Caco-2 (cell line): ENCODE measurements around the gene ADGRB3. TPM values are rescaled to one million over a fixed set of nuclear protein-coding genes. Genes with fewer than 3 reads are reported as not detected.

Experiments
- BruUV-seq: library from RNA; stranded (reverse); fragments of 400-500 nt; replicated peaks from 2 replicates; lab custom pipeline; 2021; lab: Mats Ljungman, UMichigan
- CTCF ChIA-PET: fragments of 300-600 bp; sonication (Branson Sonifier 250); formaldehyde crosslinking; loops from one replicate; lab custom pipeline; 2022; ENCODE audit warnings: antibody characterized with exemption; lab: Charles Lee
- POLR2A ChIA-PET: fragments of 300-600 bp; sonication (Branson Sonifier 250); formaldehyde crosslinking; loops from one replicate; lab custom pipeline; 2022; ENCODE audit warnings: antibody characterized with exemption; lab: Charles Lee
- DNase-seq, 2 experiments: peaks; one replicate each; pipeline versions ENCODE4 v3.0.0 to v3.0.0-alpha.2; 2020 to 2022
- H3K27me3 ChIP-seq: replicated peaks from 2 replicates; pipeline ENCODE4 v1.6.0; 2011; ENCODE audit warnings: low read length; ENCODE audit not compliant: control insufficient read depth, insufficient read depth
- H3K36me3 ChIP-seq: 2 replicates; pipeline ENCODE4 v1.5.1; 2011; ENCODE audit warnings: low read length; ENCODE audit not compliant: control insufficient read depth, insufficient read depth
- H3K4me1 ChIP-seq: fragments of 250-450 bp; sonication (Bioruptor Pico); 2 replicates; pipeline ENCODE4 v1.5.1; 2020; ENCODE audit warnings: mild to moderate bottlenecking
- H3K4me3 ChIP-seq: 2 replicates; pipeline ENCODE4 v1.5.1; 2011; ENCODE audit warnings: low read depth, mild to moderate bottlenecking, control low read depth, low read length
- H3K9me3 ChIP-seq: fragments of 250-450 bp; sonication (Bioruptor Pico); 2 replicates; pipeline ENCODE4 v1.5.1; 2020; ENCODE audit warnings: mild to moderate bottlenecking, moderate library complexity
- H3K27ac Mint-ChIP-seq: one replicate; pipeline ENCODE4 v1.8.0; 2022; ENCODE audit warnings: mixed read lengths; ENCODE audit not compliant: unreplicated experiment
- H3K27me3 Mint-ChIP-seq: one replicate; pipeline ENCODE4 v1.8.0; 2022; ENCODE audit warnings: mixed read lengths; ENCODE audit not compliant: insufficient read depth, unreplicated experiment
- H3K36me3 Mint-ChIP-seq: one replicate; pipeline ENCODE4 v1.8.0; 2022; ENCODE audit warnings: mild to moderate bottlenecking, mixed read lengths; ENCODE audit not compliant: insufficient read depth, unreplicated experiment
- H3K4me1 Mint-ChIP-seq: one replicate; pipeline ENCODE4 v1.8.0; 2022; ENCODE audit warnings: low read depth, mixed read lengths; ENCODE audit not compliant: unreplicated experiment
- H3K4me3 Mint-ChIP-seq: one replicate; pipeline ENCODE4 v1.8.0; 2022; ENCODE audit warnings: mild to moderate bottlenecking, moderate library complexity, mixed read lengths; ENCODE audit not compliant: unreplicated experiment
- H3K9me3 Mint-ChIP-seq: one replicate; pipeline ENCODE4 v1.8.0; 2022; ENCODE audit warnings: mixed read lengths; ENCODE audit not compliant: unreplicated experiment
- intact Hi-C: fragments of 100-400 bp; cut with micrococcal nuclease; formaldehyde crosslinking; loops from one replicate; pipeline ENCODE4 v1.10.0; 2022; ENCODE audit not compliant: unreplicated experiment
- total RNA-seq: library from RNA; stranded (reverse); gene quantifications from 2 replicates; pipeline ENCODE4 v1.2.3, GENCODE V29; 2022
- TF ChIP-seq, protein P1 (sequence below), 2 experiments: fragments of 200-600 bp in 1 of 2; IDR thresholded peaks; 1 replicate in 1 of 2; 2 replicates in 1 of 2; pipeline versions ENCODE4 v1.5.1 to v1.8.0; 2011 to 2022; ENCODE audit warnings: antibody characterized with exemption in 1 of 2, control low read depth in 1 of 2, inconsistent platforms in 1 of 2, low read depth in 1 of 2, low read length in 1 of 2, mild to moderate bottlenecking in 1 of 2, moderate library complexity in 1 of 2; ENCODE audit not compliant: insufficient read depth in 1 of 2, severe bottlenecking in 1 of 2, unreplicated experiment in 1 of 2

The ADGRB3 gene
- total RNA-seq, 1 experiment from 2014 or later: 0.18 TPM

DNA sequence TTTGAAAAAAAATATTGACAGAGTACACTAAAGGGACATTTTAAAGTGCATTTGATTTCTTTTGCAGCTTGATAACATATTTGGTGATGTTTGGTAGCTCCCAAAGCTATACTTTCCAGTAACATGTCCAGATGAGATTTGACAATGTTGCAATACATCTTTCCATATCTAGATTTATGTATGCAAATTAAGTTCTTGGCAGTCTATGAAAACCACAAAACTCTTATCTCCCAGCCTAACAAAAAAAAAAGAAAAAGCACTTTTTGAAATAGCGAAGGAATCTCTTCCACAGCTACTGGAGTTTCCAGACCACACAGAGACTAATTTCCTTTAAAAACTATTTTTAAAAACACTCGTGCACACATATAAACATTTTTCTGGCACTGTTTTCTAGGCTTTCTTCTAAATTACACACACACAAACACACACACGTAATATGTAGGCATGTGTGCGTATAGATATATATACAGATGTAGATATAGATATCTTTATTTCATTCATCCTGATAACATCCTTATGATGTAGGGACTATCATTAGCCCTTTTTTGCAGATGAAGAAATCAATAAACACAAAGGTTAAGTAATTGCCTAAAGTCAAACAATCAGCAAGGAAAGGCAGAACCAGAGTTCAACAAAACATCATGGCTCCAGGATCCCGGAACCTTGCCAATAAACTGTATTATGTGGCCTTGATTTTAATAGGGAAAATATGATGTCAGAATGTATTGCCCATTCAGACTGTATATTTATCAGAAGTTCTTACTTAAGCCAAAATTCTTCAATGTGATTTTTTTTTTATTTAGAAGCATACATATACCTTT lies 93.3 kb downstream of the ADGRB3 start:
- Mint-ChIP-seq H3K4me1 (no peaks in the 10 kb centered on the region), H3K27me3 (no peaks in the 10 kb centered on the region)
- BruUV-seq: no TSS peak

DNA sequence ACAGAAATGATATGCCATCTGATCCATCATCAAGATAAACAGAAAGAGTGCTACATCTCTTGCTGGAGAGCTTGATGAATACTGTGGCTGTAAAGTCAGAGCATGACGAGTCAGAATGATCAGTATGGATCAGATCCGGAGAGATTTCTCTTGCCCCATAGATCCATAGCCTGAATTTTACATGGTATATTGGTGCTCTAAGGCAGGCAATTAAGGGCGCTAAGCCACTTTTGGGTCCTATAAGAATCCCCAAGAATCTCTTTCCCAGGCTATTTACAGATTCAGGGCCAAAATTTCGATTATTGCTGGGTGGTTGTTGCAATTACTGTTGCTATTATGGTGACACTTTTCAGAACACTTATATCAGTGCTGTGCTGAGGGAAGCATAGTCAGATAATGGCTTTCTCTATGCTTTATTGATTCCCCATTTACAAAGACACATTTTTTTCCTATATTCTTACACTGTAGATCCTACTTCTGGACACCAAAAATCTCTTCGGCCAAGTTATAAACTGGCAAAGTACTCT lies 94.4 kb downstream of the ADGRB3 start:
- H3K36me3 Mint-ChIP-seq: no peaks in the 10 kb centered on the region
- H3K27me3 ChIP-seq: no peaks in the 10 kb centered on the region
- no peaks in the 10 kb centered on the region for H3K36me3 ChIP-seq
- no peak for DNase-seq
- H3K27ac Mint-ChIP-seq: no peak overlapping the region
- H3K9me3 ChIP-seq: no peaks in the 10 kb centered on the region
- BruUV-seq: no TSS peak
- H3K4me3 Mint-ChIP-seq: no peak overlapping the region
- TF ChIP-seq, protein P1, sequence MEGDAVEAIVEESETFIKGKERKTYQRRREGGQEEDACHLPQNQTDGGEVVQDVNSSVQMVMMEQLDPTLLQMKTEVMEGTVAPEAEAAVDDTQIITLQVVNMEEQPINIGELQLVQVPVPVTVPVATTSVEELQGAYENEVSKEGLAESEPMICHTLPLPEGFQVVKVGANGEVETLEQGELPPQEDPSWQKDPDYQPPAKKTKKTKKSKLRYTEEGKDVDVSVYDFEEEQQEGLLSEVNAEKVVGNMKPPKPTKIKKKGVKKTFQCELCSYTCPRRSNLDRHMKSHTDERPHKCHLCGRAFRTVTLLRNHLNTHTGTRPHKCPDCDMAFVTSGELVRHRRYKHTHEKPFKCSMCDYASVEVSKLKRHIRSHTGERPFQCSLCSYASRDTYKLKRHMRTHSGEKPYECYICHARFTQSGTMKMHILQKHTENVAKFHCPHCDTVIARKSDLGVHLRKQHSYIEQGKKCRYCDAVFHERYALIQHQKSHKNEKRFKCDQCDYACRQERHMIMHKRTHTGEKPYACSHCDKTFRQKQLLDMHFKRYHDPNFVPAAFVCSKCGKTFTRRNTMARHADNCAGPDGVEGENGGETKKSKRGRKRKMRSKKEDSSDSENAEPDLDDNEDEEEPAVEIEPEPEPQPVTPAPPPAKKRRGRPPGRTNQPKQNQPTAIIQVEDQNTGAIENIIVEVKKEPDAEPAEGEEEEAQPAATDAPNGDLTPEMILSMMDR (IDR thresholded peaks at IDR 0.05; ENCODE audit: insufficient read depth in 1 of 2, low read depth in 1 of 2, low read length in 1 of 2, severe bottlenecking in 1 of 2, unreplicated experiment in 1 of 2): no peak
- no peaks in the 10 kb centered on the region for H3K4me1 ChIP-seq
- no peak overlapping the region for H3K4me3 ChIP-seq
- ChIA-PET POLR2A (no interaction called here), CTCF (no interaction called here)
- H3K27me3 Mint-ChIP-seq: no peaks in the 10 kb centered on the region
- H3K9me3 Mint-ChIP-seq: no peaks in the 10 kb centered on the region
- H3K4me1 Mint-ChIP-seq: no peaks in the 10 kb centered on the region
- intact Hi-C loops: no loop called here

More for the DNA sequence above, 93.3 kb downstream of the ADGRB3 start:
- TF ChIP-seq, protein P1 (IDR thresholded peaks at IDR 0.05; ENCODE audit: insufficient read depth in 1 of 2, low read depth in 1 of 2, low read length in 1 of 2, severe bottlenecking in 1 of 2, unreplicated experiment in 1 of 2): no peak
- DNase-seq: no peak
- no peaks in the 10 kb centered on the region for H3K9me3 Mint-ChIP-seq
- Histone ChIP-seq H3K36me3 (no peaks in the 10 kb centered on the region), H3K4me1 (no peaks in the 10 kb centered on the region), H3K9me3 (no peaks in the 10 kb centered on the region), H3K4me3 (no peak overlapping the region), H3K27me3 (no peaks in the 10 kb centered on the region)
- no peak overlapping the region for H3K4me3 Mint-ChIP-seq
- CTCF ChIA-PET: no interaction called here
- H3K36me3 Mint-ChIP-seq: no peaks in the 10 kb centered on the region
- intact Hi-C loops: no loop called here
- POLR2A ChIA-PET: no interaction called here
- no peak overlapping the region for H3K27ac Mint-ChIP-seq

DNA sequence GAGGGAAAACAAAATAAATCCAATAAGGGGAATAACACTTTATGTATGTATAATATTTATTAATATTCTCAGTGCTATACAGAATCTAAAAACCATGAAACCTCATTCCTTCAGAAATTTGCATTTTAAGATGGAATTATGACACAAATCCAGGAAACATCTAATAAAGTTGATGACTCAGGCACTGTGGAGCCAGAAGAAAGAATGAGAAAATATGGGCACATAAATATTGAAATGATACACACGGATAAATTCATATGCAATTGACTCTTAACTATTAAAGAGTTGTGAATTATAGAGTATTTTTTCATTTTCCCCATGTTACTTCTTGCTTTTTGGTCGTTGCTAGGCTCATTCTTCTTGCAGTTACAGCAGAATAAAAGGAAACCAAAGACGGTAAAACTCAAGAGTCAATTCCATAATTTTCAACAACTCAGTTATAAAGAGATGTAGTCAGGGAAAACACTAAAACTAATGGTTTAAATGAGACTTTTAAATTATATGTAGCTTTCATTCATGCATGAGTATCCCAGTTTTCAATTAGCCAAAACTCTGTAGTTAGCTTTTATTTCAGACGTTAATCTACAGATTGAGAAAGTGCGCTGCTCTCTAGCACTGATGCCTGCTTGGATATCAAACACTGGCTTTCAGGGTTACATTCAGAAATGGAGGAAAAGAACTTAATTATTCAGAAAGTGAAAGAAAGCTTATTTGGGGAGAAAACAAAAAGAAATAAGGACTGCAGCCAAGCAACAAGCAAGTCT lies 95.4 kb downstream of the ADGRB3 start:
- H3K4me3 ChIP-seq: no peak overlapping the region
- Mint-ChIP-seq H3K4me1 (no peaks in the 10 kb centered on the region), H3K27me3 (no peaks in the 10 kb centered on the region), H3K4me3 (no peak overlapping the region), H3K27ac (no peak overlapping the region), H3K36me3 (no peaks in the 10 kb centered on the region), H3K9me3 (no peaks in the 10 kb centered on the region)
- BruUV-seq: no TSS peak
- intact Hi-C loops: no loop called here
- POLR2A ChIA-PET: no interaction called here
- H3K9me3 ChIP-seq: no peaks in the 10 kb centered on the region
- H3K4me1 ChIP-seq: no peaks in the 10 kb centered on the region
- TF ChIP-seq, protein P1 (IDR thresholded peaks at IDR 0.05; ENCODE audit: insufficient read depth in 1 of 2, low read depth in 1 of 2, low read length in 1 of 2, severe bottlenecking in 1 of 2, unreplicated experiment in 1 of 2): no peak
- H3K36me3 ChIP-seq: no peaks in the 10 kb centered on the region
- CTCF ChIA-PET: no interaction called here
- no peaks in the 10 kb centered on the region for H3K27me3 ChIP-seq
- DNase-seq: no peak
